HepG2 (cell line): ENCODE results near the gene CIBAR2. TPM values are rescaled to one million over a fixed set of nuclear protein-coding genes. Genes with fewer than 3 reads are reported as not detected.

Experiments
- AHDC1 ChIP-seq: sonication (generic); formaldehyde crosslinking; IDR thresholded peaks from 2 replicates; pipeline ENCODE4 v1.5.1; 2020; ENCODE audit warnings: mild to moderate bottlenecking, missing genetic modification reagents, borderline replicate concordance
- EED ChIP-seq: sonication (generic); formaldehyde crosslinking; IDR thresholded peaks from 2 replicates; pipeline ENCODE4 v1.5.0; 2020; ENCODE audit warnings: mild to moderate bottlenecking, missing genetic modification reagents
- FOXO1 ChIP-seq: sonication (generic); formaldehyde crosslinking; IDR thresholded peaks from 2 replicates; pipeline ENCODE4 v1.4.0; 2020; ENCODE audit warnings: missing genetic modification reagents
- HOXA9 ChIP-seq: sonication (generic); formaldehyde crosslinking; IDR thresholded peaks from 2 replicates; pipeline ENCODE4 v1.8.1; 2022; ENCODE audit warnings: missing genetic modification reagents, mild to moderate bottlenecking, moderate library complexity, borderline replicate concordance
- JUNB ChIP-seq: sonication (generic); formaldehyde crosslinking; IDR thresholded peaks from 2 replicates; pipeline ENCODE4 v1.8.0; 2022; ENCODE audit warnings: missing genetic modification reagents, mild to moderate bottlenecking, borderline replicate concordance
- KLF9 ChIP-seq: IDR thresholded peaks from 2 replicates; pipeline ENCODE4 v1.6.1; 2016; ENCODE audit warnings: low read depth
- SALL1 ChIP-seq: sonication (generic); formaldehyde crosslinking; IDR thresholded peaks from 2 replicates; pipeline ENCODE4 v1.8.0; 2022; ENCODE audit warnings: mild to moderate bottlenecking, missing genetic modification reagents
- ZFP36L1 ChIP-seq: sonication (generic); formaldehyde crosslinking; IDR thresholded peaks from 2 replicates; pipeline ENCODE4 v1.8.0; 2022; ENCODE audit warnings: mild to moderate bottlenecking, missing genetic modification reagents, moderate library complexity
- ZFY ChIP-seq: sonication (generic); formaldehyde crosslinking; IDR thresholded peaks from 2 replicates; pipeline ENCODE4 v1.4.0; 2020; ENCODE audit warnings: missing genetic modification reagents
- ZNF256 ChIP-seq: sonication (generic); formaldehyde crosslinking; conservative IDR thresholded peaks from 2 replicates; pipeline ENCODE4 v1.4.0; 2020; ENCODE audit warnings: missing genetic modification reagents
- ZNF446 ChIP-seq: sonication (generic); formaldehyde crosslinking; IDR thresholded peaks from 2 replicates; pipeline ENCODE4 v1.5.0; 2020; ENCODE audit warnings: mild to moderate bottlenecking, missing genetic modification reagents
- ZNF563 ChIP-seq: sonication (generic); formaldehyde crosslinking; IDR thresholded peaks from 2 replicates; pipeline ENCODE4 v1.8.0; 2022; ENCODE audit warnings: mild to moderate bottlenecking, moderate library complexity, missing genetic modification reagents
- polyA plus RNA-seq, 8 experiments: library from polyadenylated mRNA; depleted of rRNA in 3 of 8; stranded (reverse) in 7 of 8; unstranded in 1 of 8; fragments of >200 nt; fragmentation: Illumina TruSeq in 4 of 8; extraction: Trizol in 4 of 8; gene quantifications; 2 replicates each; pipeline versions ENCODE4 v1.2.1 to v1.2.3, GENCODE V29; 2011 to 2016; ENCODE audit warnings: low read depth in 4 of 8, missing spikeins in 1 of 8, mixed read lengths in 1 of 8; ENCODE audit not compliant: insufficient read depth in 1 of 8
- total RNA-seq, 5 experiments: library from RNA; depleted of rRNA; stranded (reverse); fragments of >200 nt; fragmentation: Illumina TruSeq; extraction: Trizol; gene quantifications; 2 replicates each; pipeline ENCODE4 v1.2.3, GENCODE V29; 2016; ENCODE audit warnings: low read depth in 1 of 5
- TF ChIP-seq, protein P1 (sequence below): sonication (generic); formaldehyde crosslinking; IDR thresholded peaks from 2 replicates; pipeline ENCODE4 v1.8.0; 2022; ENCODE audit warnings: mild to moderate bottlenecking, missing genetic modification reagents
- TF ChIP-seq, protein P2 (sequence below): sonication (generic); formaldehyde crosslinking; IDR thresholded peaks from 2 replicates; pipeline ENCODE4 v1.4.0; 2020; ENCODE audit warnings: missing genetic modification reagents, mild to moderate bottlenecking, borderline replicate concordance
- TF ChIP-seq, protein P3 (sequence below): IDR thresholded peaks from 2 replicates; pipeline ENCODE4 v1.6.1; 2012; ENCODE audit warnings: low read length, improper control_type of control experiment
- TF ChIP-seq, protein P4 (sequence below): sonication (generic); formaldehyde crosslinking; IDR thresholded peaks from 2 replicates; pipeline ENCODE4 v1.5.0; 2020; ENCODE audit warnings: missing genetic modification reagents

Gene CIBAR2
- total and polyA plus RNA-seq, 2 of the 13 experiments (the other 11 are each of a cell fraction or from before 2014, with no cell fraction given): not detected

- TF ChIP-seq JUNB: no peak
- no peak for TF ChIP-seq ZNF446 (CRISPR knock-in tag)
- no peak for TF ChIP-seq ZNF563
- peak; percentile 10; the same call in 1 of the 2 replicates for TF ChIP-seq FOXO1 (CRISPR knock-in tag)
- TF ChIP-seq, protein P1, sequence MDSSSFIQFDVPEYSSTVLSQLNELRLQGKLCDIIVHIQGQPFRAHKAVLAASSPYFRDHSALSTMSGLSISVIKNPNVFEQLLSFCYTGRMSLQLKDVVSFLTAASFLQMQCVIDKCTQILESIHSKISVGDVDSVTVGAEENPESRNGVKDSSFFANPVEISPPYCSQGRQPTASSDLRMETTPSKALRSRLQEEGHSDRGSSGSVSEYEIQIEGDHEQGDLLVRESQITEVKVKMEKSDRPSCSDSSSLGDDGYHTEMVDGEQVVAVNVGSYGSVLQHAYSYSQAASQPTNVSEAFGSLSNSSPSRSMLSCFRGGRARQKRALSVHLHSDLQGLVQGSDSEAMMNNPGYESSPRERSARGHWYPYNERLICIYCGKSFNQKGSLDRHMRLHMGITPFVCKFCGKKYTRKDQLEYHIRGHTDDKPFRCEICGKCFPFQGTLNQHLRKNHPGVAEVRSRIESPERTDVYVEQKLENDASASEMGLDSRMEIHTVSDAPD (CRISPR knock-in tag): no peak
- TF ChIP-seq, protein P2, sequence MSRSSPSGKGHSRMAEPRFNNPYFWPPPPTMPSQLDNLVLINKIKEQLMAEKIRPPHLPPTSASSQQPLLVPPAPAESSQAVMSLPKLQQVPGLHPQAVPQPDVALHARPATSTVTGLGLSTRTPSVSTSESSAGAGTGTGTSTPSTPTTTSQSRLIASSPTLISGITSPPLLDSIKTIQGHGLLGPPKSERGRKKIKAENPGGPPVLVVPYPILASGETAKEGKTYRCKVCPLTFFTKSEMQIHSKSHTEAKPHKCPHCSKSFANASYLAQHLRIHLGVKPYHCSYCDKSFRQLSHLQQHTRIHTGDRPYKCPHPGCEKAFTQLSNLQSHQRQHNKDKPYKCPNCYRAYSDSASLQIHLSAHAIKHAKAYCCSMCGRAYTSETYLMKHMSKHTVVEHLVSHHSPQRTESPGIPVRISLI (CRISPR knock-in tag): no peak
- no peak for TF ChIP-seq HOXA9 (CRISPR knock-in tag)
- TF ChIP-seq ZFY: peak; percentile 29; the same call in 1 of the 2 replicates
- TF ChIP-seq SALL1 (CRISPR knock-in tag): no peak; the same call in 1 of the 2 replicates
- no peak for TF ChIP-seq KLF9
- TF ChIP-seq, protein P3, sequence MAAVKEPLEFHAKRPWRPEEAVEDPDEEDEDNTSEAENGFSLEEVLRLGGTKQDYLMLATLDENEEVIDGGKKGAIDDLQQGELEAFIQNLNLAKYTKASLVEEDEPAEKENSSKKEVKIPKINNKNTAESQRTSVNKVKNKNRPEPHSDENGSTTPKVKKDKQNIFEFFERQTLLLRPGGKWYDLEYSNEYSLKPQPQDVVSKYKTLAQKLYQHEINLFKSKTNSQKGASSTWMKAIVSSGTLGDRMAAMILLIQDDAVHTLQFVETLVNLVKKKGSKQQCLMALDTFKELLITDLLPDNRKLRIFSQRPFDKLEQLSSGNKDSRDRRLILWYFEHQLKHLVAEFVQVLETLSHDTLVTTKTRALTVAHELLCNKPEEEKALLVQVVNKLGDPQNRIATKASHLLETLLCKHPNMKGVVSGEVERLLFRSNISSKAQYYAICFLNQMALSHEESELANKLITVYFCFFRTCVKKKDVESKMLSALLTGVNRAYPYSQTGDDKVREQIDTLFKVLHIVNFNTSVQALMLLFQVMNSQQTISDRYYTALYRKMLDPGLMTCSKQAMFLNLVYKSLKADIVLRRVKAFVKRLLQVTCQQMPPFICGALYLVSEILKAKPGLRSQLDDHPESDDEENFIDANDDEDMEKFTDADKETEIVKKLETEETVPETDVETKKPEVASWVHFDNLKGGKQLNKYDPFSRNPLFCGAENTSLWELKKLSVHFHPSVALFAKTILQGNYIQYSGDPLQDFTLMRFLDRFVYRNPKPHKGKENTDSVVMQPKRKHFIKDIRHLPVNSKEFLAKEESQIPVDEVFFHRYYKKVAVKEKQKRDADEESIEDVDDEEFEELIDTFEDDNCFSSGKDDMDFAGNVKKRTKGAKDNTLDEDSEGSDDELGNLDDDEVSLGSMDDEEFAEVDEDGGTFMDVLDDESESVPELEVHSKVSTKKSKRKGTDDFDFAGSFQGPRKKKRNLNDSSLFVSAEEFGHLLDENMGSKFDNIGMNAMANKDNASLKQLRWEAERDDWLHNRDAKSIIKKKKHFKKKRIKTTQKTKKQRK: no peak
- TF ChIP-seq ZFP36L1 (CRISPR knock-in tag): no peak
- no peak for TF ChIP-seq EED (CRISPR knock-in tag)
- TF ChIP-seq, protein P4, sequence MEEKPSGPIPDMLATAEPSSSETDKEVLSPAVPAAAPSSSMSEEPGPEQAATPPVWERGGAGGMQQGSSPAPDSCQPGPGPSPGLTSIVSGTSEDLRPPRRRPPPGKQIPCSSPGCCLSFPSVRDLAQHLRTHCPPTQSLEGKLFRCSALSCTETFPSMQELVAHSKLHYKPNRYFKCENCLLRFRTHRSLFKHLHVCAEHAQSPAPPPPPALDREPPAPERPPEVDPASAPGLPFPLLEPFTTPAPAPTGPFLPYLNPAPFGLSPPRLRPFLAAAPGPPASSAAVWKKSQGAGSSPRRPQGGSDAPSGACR (CRISPR knock-in tag): 0 out of 2 replicates have a peak, but pooled peaks have one; percentile 53
- no peak for TF ChIP-seq AHDC1 (CRISPR knock-in tag)
- TF ChIP-seq ZNF256 (CRISPR knock-in tag): no peak
Measured at GRCh38 chr16:85151603-85152413, 39.5 kb upstream of the CIBAR2 start (continued).
